Astrocyte (in vitro differentiated cells and primary cell): ENCODE measurements around the gene TENM4. TPM values are rescaled to one million over a fixed set of nuclear protein-coding genes. Genes with fewer than 3 reads are reported as not detected.

ENCODE experiments used
- DNase-seq: peaks from one replicate; pipeline ENCODE4 v3.0.0-alpha.2; 2010; ENCODE audit warnings: low read depth
- FAIRE-seq: peaks from 2 replicates; lab custom pipeline; 2011; peaks lifted over from hg19 to GRCh38; lab: Jason Lieb, UNC
- H2AFZ ChIP-seq: 2 replicates; pipeline ENCODE4 v1.6.0; 2012; ENCODE audit warnings: low read depth, low read length, inconsistent platforms
- H3K27ac ChIP-seq: 2 replicates; pipeline ENCODE4 v1.5.1; 2011; ENCODE audit warnings: low read depth, low read length, inconsistent platforms
- H3K27me3 ChIP-seq: 2 replicates; pipeline ENCODE4 v1.6.0; 2011; ENCODE audit warnings: low read length, inconsistent platforms; ENCODE audit not compliant: insufficient read depth
- H3K36me3 ChIP-seq: 2 replicates; pipeline ENCODE4 v1.5.1; 2011; ENCODE audit warnings: low read length, inconsistent platforms; ENCODE audit not compliant: insufficient read depth
- H3K4me1 ChIP-seq: 2 replicates; pipeline ENCODE4 v1.5.1; 2011; ENCODE audit warnings: low read length, inconsistent platforms; ENCODE audit not compliant: insufficient read depth
- H3K4me2 ChIP-seq: 2 replicates; pipeline ENCODE4 v1.6.0; 2012; ENCODE audit warnings: low read length, inconsistent platforms
- H3K4me3 ChIP-seq: 2 replicates; pipeline ENCODE4 v1.5.1; 2011; ENCODE audit warnings: low read depth, mild to moderate bottlenecking, low read length, inconsistent platforms; ENCODE audit not compliant: insufficient read depth
- H3K79me2 ChIP-seq: 2 replicates; pipeline ENCODE4 v1.6.0; 2012; ENCODE audit warnings: mild to moderate bottlenecking, low read length, inconsistent platforms; ENCODE audit not compliant: insufficient read depth
- H3K9ac ChIP-seq: 2 replicates; pipeline ENCODE4 v1.6.0; 2012; ENCODE audit warnings: mild to moderate bottlenecking, low read length, inconsistent platforms
- H3K9me3 ChIP-seq: 2 replicates; pipeline ENCODE4 v1.5.1; 2012; ENCODE audit warnings: low read depth, mild to moderate bottlenecking, low read length, inconsistent platforms; ENCODE audit not compliant: insufficient read depth
- H4K20me1 ChIP-seq: 2 replicates; pipeline ENCODE4 v1.6.0; 2012; ENCODE audit warnings: low read length, inconsistent platforms; ENCODE audit not compliant: insufficient read depth
- H3K27ac Mint-ChIP-seq: one replicate; pipeline ENCODE4 v1.8.0; 2021; ENCODE audit warnings: mild to moderate bottlenecking, mixed read lengths; ENCODE audit not compliant: unreplicated experiment
- H3K27me3 Mint-ChIP-seq: one replicate; pipeline ENCODE4 v1.8.0; 2021; ENCODE audit warnings: low read depth, mixed read lengths; ENCODE audit not compliant: unreplicated experiment
- H3K36me3 Mint-ChIP-seq: one replicate; pipeline ENCODE4 v1.8.0; 2021; ENCODE audit warnings: low read depth, mixed read lengths; ENCODE audit not compliant: unreplicated experiment
- H3K4me1 Mint-ChIP-seq: one replicate; pipeline ENCODE4 v1.8.0; 2021; ENCODE audit warnings: low read depth, mixed read lengths; ENCODE audit not compliant: unreplicated experiment
- H3K4me3 Mint-ChIP-seq: one replicate; pipeline ENCODE4 v1.8.0; 2021; ENCODE audit warnings: mild to moderate bottlenecking, moderate library complexity, mixed read lengths; ENCODE audit not compliant: unreplicated experiment
- H3K9me3 Mint-ChIP-seq: one replicate; pipeline ENCODE4 v1.8.0; 2021; ENCODE audit warnings: mild to moderate bottlenecking, mixed read lengths; ENCODE audit not compliant: unreplicated experiment
- CTCF ChIP-seq: IDR thresholded peaks from 2 replicates; pipeline ENCODE4 v1.5.1; 2011; ENCODE audit warnings: low read depth, mild to moderate bottlenecking, inconsistent platforms, low read length, moderate library complexity; ENCODE audit not compliant: insufficient read depth
- EZH2 ChIP-seq: IDR thresholded peaks from 2 replicates; pipeline ENCODE4 v1.6.1; 2012; ENCODE audit warnings: mild to moderate bottlenecking, low read length, inconsistent platforms; ENCODE audit not compliant: insufficient read depth
- total RNA-seq: library from RNA; stranded (reverse); gene quantifications from 2 replicates; pipeline ENCODE4 v1.2.1, GENCODE V29; 2021

Gene TENM4
- total RNA-seq, 1 donor from 2014 or later: 7.5 TPM

- H3K9me3 Mint-ChIP-seq: no peaks in the 10 kb centered on the region
- Histone ChIP-seq H3K4me1 (no peaks in the 10 kb centered on the region), H2AFZ (no peak overlapping the region), H3K9ac (no peak overlapping the region), H3K4me2 (no peak overlapping the region), H4K20me1 (no peaks in the 10 kb centered on the region), H3K36me3 (no peaks in the 10 kb centered on the region), H3K9me3 (no peaks in the 10 kb centered on the region), H3K27ac (no peak overlapping the region), H3K27me3 (no peaks in the 10 kb centered on the region), H3K4me3 (no peak overlapping the region), H3K79me2 (no peaks in the 10 kb centered on the region)
- no peaks in the 10 kb centered on the region for H3K4me1 Mint-ChIP-seq
- no peak for DNase-seq
- no peak for FAIRE-seq
- no peak overlapping the region for H3K4me3 Mint-ChIP-seq
- no peaks in the 10 kb centered on the region for H3K36me3 Mint-ChIP-seq
- H3K27ac Mint-ChIP-seq: no peak overlapping the region
- no peak for TF ChIP-seq EZH2
- no peak for TF ChIP-seq CTCF
- peaks cover 8% of the 10 kb centered on the region for H3K27me3 Mint-ChIP-seq
These were observed 455.2 kb downstream of the TENM4 start for GRCh38 chr11:78985663-78986062.

- peaks cover 23% of the 10 kb centered on the region for H3K27me3 Mint-ChIP-seq
- no peaks in the 10 kb centered on the region for H3K36me3 ChIP-seq
- H3K4me3 ChIP-seq: no peak overlapping the region
- H3K9ac ChIP-seq: no peak overlapping the region
- H3K27me3 ChIP-seq: no peaks in the 10 kb centered on the region
- no peaks in the 10 kb centered on the region for H4K20me1 ChIP-seq
- no peak overlapping the region for H3K27ac ChIP-seq
- H3K4me2 ChIP-seq: no peak overlapping the region
- H3K4me1 ChIP-seq: no peaks in the 10 kb centered on the region
- H3K36me3 Mint-ChIP-seq: no peaks in the 10 kb centered on the region
- DNase-seq: no peak
- no peaks in the 10 kb centered on the region for H3K9me3 ChIP-seq
- H3K4me3 Mint-ChIP-seq: no peak overlapping the region
- H3K4me1 Mint-ChIP-seq: no peaks in the 10 kb centered on the region
- no peak for FAIRE-seq
- no peak for TF ChIP-seq EZH2
- TF ChIP-seq CTCF: no peak
- H3K9me3 Mint-ChIP-seq: peaks cover 6% of the 10 kb centered on the region
- no peak overlapping the region for H2AFZ ChIP-seq
- H3K27ac Mint-ChIP-seq: no peak overlapping the region
- no peaks in the 10 kb centered on the region for H3K79me2 ChIP-seq
These were observed 458.4 kb downstream of the TENM4 start for GRCh38 chr11:78982473-78982872.

- Mint-ChIP-seq H3K4me1 (no peaks in the 10 kb centered on the region), H3K27me3 (peaks cover 27% of the 10 kb centered on the region), H3K36me3 (no peaks in the 10 kb centered on the region), H3K27ac (no peak overlapping the region), H3K9me3 (peaks cover 7% of the 10 kb centered on the region), H3K4me3 (no peak overlapping the region)
- no peak overlapping the region for H2AFZ ChIP-seq
- FAIRE-seq (no peak), DNase-seq (no peak)
- no peak overlapping the region for H3K27ac ChIP-seq
- no peaks in the 10 kb centered on the region for H3K36me3 ChIP-seq
- no peak overlapping the region for H3K4me3 ChIP-seq
- no peaks in the 10 kb centered on the region for H3K4me1 ChIP-seq
- no peak overlapping the region for H3K4me2 ChIP-seq
- no peaks in the 10 kb centered on the region for H3K9me3 ChIP-seq
- H4K20me1 ChIP-seq: no peaks in the 10 kb centered on the region
- H3K9ac ChIP-seq: no peak overlapping the region
- H3K79me2 ChIP-seq: no peaks in the 10 kb centered on the region
- H3K27me3 ChIP-seq: no peaks in the 10 kb centered on the region
- no peak for TF ChIP-seq CTCF
- no peak for TF ChIP-seq EZH2
These were observed 459.7 kb downstream of the TENM4 start for GRCh38 chr11:78981153-78981552.
